Osteoblast (primary cell): Measurements from ENCODE around the gene STAB1. TPM values are rescaled to one million over a fixed set of nuclear protein-coding genes. Genes with fewer than 3 reads are reported as not detected.
A peak's percentile ranks its signal among the peaks of the same experiment; 100 is the strongest.

Source experiments
- DNase-seq: peaks from one replicate; pipeline ENCODE4 v3.0.0; 2011; ENCODE audit warnings: low spot score, mixed read lengths; ENCODE audit not compliant: insufficient read length; ENCODE audit errors: missing footprints
- H2AFZ ChIP-seq: 2 replicates; pipeline ENCODE4 v1.6.0; 2011; ENCODE audit warnings: mild to moderate bottlenecking, low read length
- H3K27ac ChIP-seq: 2 replicates; pipeline ENCODE4 v1.5.1; 2011; ENCODE audit warnings: mild to moderate bottlenecking, low read depth, low read length, moderate library complexity
- H3K27me3 ChIP-seq: 2 replicates; pipeline ENCODE4 v1.6.0; 2012; ENCODE audit warnings: mild to moderate bottlenecking, control low read depth, inconsistent platforms, low read length, moderate library complexity; ENCODE audit not compliant: insufficient read depth
- H3K36me3 ChIP-seq: 2 replicates; pipeline ENCODE4 v1.5.1; 2011; ENCODE audit warnings: mild to moderate bottlenecking, low read length, control low read depth, moderate library complexity; ENCODE audit not compliant: insufficient read depth
- H3K4me1 ChIP-seq: 2 replicates; pipeline ENCODE4 v1.5.1; 2011; ENCODE audit warnings: mild to moderate bottlenecking, low read length, control low read depth, moderate library complexity; ENCODE audit not compliant: insufficient read depth
- H3K4me2 ChIP-seq: 2 replicates; pipeline ENCODE4 v1.6.0; 2011; ENCODE audit warnings: mild to moderate bottlenecking, low read length; ENCODE audit not compliant: insufficient read depth
- H3K4me3 ChIP-seq: fragments of 200-600 bp; sonication (generic); 3 replicates; pipeline ENCODE4 v1.5.1; 2012; ENCODE audit warnings: mild to moderate bottlenecking, low read length, inconsistent platforms; ENCODE audit not compliant: insufficient read depth
- H3K79me2 ChIP-seq: 2 replicates; pipeline ENCODE4 v1.6.0; 2012; ENCODE audit warnings: mild to moderate bottlenecking, low read length, control low read depth, inconsistent platforms; ENCODE audit not compliant: insufficient read depth
- H3K9me3 ChIP-seq: 2 replicates; pipeline ENCODE4 v1.5.1; 2011; ENCODE audit warnings: low read depth, low read length, control low read depth
- H4K20me1 ChIP-seq: 2 replicates; pipeline ENCODE4 v1.6.0; 2012; ENCODE audit warnings: mild to moderate bottlenecking, low read length, control low read depth; ENCODE audit not compliant: insufficient read depth
- CTCF ChIP-seq: IDR thresholded peaks from 2 replicates; pipeline ENCODE4 v1.5.1; 2011; ENCODE audit warnings: mild to moderate bottlenecking, low read depth, low read length, moderate library complexity; ENCODE audit errors: extremely low read depth
- total RNA-seq: library from RNA; depleted of rRNA; stranded (reverse); fragments of >200 nt; gene quantifications from 2 replicates; pipeline ENCODE4 v1.2.3, GENCODE V29; 2012

STAB1 gene
- total RNA-seq, 1 donor = 1.1 TPM

- H3K36me3 ChIP-seq = peaks cover 50% of the 10 kb centered on the region
- peaks cover 12% of the 10 kb centered on the region for H3K4me1 ChIP-seq
- H3K4me2 ChIP-seq = no peak overlapping the region
- H2AFZ ChIP-seq = no peak overlapping the region
- no peak overlapping the region for H3K4me3 ChIP-seq
- H3K27me3 ChIP-seq = no peaks in the 10 kb centered on the region
- no peaks in the 10 kb centered on the region for H3K9me3 ChIP-seq
- no peak for TF ChIP-seq CTCF
- peaks cover 35% of the 10 kb centered on the region for H3K79me2 ChIP-seq
- peaks cover 6% of the 10 kb centered on the region for H4K20me1 ChIP-seq
- no peak for DNase-seq
- peak overlapping the region; percentile 51 for H3K27ac ChIP-seq
Observed at GRCh38 chr3:52546111-52546901, 51.2 kb downstream of the STAB1 start.

- H3K4me2 ChIP-seq = no peak overlapping the region
- peaks cover 6% of the 10 kb centered on the region for H4K20me1 ChIP-seq
- no peaks in the 10 kb centered on the region for H3K9me3 ChIP-seq
- H3K27me3 ChIP-seq = no peaks in the 10 kb centered on the region
- H3K4me3 ChIP-seq = no peak overlapping the region
- peaks cover 28% of the 10 kb centered on the region for H3K79me2 ChIP-seq
- peaks cover 54% of the 10 kb centered on the region for H3K36me3 ChIP-seq
- no peak overlapping the region for H2AFZ ChIP-seq
- H3K27ac ChIP-seq = no peak overlapping the region
- peaks cover 12% of the 10 kb centered on the region for H3K4me1 ChIP-seq
- TF ChIP-seq CTCF = no peak
- no peak for DNase-seq
Observed at GRCh38 chr3:52547143-52547542, 52.0 kb downstream of the STAB1 start.

DNA sequence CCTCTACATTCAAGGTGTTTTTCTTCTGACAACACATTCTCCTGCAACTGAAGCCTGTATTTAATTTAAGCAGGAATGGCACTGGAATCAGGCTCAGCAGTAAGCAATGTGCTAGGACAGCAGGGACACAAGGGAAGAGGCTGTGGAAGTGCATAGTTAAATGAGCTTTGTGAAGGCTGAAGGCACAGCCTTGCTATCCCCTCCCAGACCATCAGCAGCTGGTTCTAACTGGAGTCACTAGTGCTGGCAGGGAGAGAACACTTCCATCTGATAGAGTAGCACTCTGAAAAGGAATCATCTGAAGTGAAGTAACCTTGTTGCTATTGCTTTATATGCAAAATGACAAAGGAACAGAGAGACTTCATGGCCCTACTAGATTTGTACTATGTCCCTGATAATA, 56.0 kb downstream of the STAB1 start:
- Histone ChIP-seq H3K79me2 (peaks cover 30% of the 10 kb centered on the region), H2AFZ (no peak overlapping the region), H3K36me3 (peaks cover 73% of the 10 kb centered on the region), H4K20me1 (peaks cover 26% of the 10 kb centered on the region), H3K27ac (no peak overlapping the region), H3K27me3 (no peaks in the 10 kb centered on the region), H3K4me1 (peaks cover 16% of the 10 kb centered on the region), H3K9me3 (no peaks in the 10 kb centered on the region), H3K4me3 (no peak overlapping the region), H3K4me2 (no peak overlapping the region)
- no peak for DNase-seq
- TF ChIP-seq CTCF = no peak

DNA sequence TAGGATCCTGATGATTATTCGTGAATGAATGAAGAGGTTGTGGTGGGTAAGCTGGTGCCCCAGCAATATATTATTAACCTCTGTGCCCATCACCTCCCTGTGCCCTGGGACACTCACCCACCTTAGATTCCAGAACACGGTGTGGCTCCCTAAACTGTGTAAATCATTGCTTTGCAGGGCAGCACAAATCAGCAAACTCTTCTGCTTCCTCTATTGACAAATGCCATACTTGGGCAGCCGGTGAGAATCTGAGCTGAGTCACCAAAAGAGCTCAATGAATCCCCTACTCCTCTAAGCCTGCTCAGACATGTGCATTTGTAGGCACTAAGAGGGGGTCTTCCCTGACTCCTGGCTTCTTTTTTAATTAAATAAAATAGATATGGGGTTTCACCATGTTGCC, 57.0 kb downstream of the STAB1 start:
- Histone ChIP-seq H3K4me3 (no peak overlapping the region), H2AFZ (no peak overlapping the region), H4K20me1 (peaks cover 26% of the 10 kb centered on the region), H3K4me1 (peaks cover 14% of the 10 kb centered on the region), H3K4me2 (no peak overlapping the region), H3K27me3 (no peaks in the 10 kb centered on the region), H3K9me3 (no peaks in the 10 kb centered on the region), H3K36me3 (peaks cover 70% of the 10 kb centered on the region), H3K79me2 (peaks cover 30% of the 10 kb centered on the region), H3K27ac (peak overlapping the region; percentile 12)
- no peak for TF ChIP-seq CTCF
- DNase-seq = no peak
